ENCODE data around the gene UBTFL1.

UBTFL1 gene

DNA sequence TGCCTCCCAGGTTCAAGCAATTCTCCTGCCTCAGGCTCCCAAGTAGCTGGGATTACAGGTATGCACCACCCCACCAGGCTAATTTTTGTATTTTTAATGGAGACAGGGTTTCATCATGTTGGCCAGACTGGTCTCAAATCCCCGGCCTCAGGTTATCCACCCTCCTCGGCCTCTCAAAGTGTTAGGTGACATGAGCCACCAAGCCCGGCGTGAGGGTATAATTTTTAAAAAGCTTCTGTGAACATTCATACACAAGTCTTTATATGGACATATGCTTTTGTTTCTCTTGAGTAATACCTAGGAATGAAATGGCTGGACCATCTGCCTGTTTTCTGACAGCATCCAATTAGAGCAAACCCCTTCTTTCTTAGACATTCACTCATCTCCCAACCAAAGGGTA is 34.4 kb downstream of the UBTFL1 start:
- TF ChIP-seq, protein P1, sequence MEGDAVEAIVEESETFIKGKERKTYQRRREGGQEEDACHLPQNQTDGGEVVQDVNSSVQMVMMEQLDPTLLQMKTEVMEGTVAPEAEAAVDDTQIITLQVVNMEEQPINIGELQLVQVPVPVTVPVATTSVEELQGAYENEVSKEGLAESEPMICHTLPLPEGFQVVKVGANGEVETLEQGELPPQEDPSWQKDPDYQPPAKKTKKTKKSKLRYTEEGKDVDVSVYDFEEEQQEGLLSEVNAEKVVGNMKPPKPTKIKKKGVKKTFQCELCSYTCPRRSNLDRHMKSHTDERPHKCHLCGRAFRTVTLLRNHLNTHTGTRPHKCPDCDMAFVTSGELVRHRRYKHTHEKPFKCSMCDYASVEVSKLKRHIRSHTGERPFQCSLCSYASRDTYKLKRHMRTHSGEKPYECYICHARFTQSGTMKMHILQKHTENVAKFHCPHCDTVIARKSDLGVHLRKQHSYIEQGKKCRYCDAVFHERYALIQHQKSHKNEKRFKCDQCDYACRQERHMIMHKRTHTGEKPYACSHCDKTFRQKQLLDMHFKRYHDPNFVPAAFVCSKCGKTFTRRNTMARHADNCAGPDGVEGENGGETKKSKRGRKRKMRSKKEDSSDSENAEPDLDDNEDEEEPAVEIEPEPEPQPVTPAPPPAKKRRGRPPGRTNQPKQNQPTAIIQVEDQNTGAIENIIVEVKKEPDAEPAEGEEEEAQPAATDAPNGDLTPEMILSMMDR (IDR thresholded peaks at IDR 0.05), result no peak
- Mint-ChIP-seq H3K9me3 (no peaks in the 10 kb centered on the region), H3K27me3 (ENCODE audit: low read depth, poor library complexity) (no peaks in the 10 kb centered on the region), H3K4me1 (no peaks in the 10 kb centered on the region), H3K4me3 (no peak overlapping the region), H3K36me3 (ENCODE audit: low read depth) (no peaks in the 10 kb centered on the region), H3K27ac (no peak overlapping the region)
- DNase-seq, result no peak

DNA sequence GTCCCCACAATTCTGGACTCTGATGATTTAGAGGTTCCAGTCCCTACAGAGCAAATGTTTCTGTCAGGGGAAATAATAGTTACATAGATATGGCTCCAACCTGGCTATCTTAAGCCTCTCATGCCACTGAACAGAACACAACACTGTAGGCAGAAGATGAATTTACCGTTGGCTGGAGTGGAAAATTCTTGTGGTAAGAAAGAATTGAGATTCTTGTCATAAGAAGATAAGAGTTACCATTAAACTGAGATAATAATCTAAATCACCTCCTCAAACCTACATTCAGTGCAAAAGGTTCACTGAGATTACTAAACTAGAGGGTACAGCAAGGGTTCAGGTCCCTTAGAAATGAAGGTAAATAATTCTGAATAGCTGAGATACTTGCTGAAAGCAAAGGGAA is 38.6 kb downstream of the UBTFL1 start:
- H3K9me3 Mint-ChIP-seq, result no peaks in the 10 kb centered on the region
- H3K4me3 Mint-ChIP-seq, result no peak overlapping the region
- DNase-seq, result no peak
- TF ChIP-seq, protein P1 (IDR thresholded peaks at IDR 0.05), result no peak
- peaks cover 7% of the 10 kb centered on the region for H3K27me3 Mint-ChIP-seq (ENCODE audit: low read depth, poor library complexity)
- no peaks in the 10 kb centered on the region for H3K36me3 Mint-ChIP-seq (ENCODE audit: low read depth)
- H3K4me1 Mint-ChIP-seq, result no peaks in the 10 kb centered on the region
- no peak overlapping the region for H3K27ac Mint-ChIP-seq

DNA sequence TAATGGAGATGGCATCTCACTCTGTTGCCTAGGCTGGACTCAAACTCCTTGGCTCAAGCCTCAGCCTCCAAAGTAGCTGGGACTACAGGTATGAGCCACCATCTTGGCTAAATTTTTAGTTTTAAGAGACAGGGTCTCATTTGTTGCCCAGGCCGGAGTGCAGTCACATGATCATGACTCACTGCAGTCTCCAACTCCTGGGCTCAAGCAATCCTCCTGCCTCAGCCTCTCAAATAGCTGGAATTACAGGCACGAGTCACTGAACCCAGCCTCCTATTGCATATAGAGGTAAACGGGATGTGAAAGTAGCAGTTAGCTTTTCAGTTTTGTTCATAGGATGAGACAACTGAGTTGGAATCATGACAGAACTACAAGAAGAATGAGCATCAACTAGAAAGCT is 39.2 kb downstream of the UBTFL1 start:
- Mint-ChIP-seq H3K27me3 (ENCODE audit: low read depth, poor library complexity) (peaks cover 7% of the 10 kb centered on the region), H3K36me3 (ENCODE audit: low read depth) (no peaks in the 10 kb centered on the region), H3K27ac (no peak overlapping the region), H3K9me3 (no peaks in the 10 kb centered on the region), H3K4me1 (no peaks in the 10 kb centered on the region), H3K4me3 (no peak overlapping the region)
- DNase-seq, result no peak
- TF ChIP-seq, protein P1 (IDR thresholded peaks at IDR 0.05), result no peak

DNA sequence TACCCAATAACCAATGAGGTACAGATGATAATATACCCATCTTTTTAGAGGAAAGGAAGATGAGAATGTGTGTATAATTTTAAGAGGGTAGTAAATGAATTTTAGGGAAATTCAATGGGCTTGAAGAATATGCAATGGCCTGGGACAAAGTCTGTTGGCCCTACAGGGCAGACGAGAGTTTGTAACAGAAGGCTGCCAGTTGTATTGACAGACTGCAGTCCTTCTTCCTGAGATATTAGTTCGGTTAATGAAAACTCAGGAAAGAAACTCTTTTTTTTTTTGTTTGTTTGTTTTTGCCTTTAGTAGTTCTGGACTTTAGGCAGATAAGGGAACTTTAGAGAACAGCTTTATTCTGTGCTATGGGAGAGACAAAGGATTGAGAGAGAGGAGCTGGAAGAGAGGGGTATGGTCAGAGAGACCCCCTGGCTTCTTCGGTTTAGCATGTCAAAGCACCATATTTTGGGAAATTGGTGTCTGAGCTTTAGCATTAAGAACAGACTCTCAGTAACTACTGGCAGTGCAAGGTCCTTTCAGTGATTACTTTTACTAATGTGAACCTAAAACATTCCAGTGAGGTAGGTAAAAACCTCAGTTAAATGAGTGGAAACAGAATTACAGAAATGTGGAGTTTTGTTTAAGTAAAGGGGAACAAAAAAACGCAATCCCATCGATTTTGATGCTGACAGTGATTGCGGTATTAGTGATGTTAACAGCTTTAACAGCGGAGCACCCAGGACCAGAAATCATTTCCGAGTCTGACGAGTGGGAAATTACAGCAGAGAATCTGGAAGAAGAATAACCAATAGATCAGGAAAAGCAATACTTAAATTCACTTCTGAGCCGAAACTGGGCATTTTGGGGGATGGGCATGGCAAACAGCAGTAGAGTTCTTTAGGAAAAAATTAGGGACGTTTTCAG is 48.1 kb downstream of the UBTFL1 start:
- Mint-ChIP-seq H3K4me1 (peaks cover 32% of the 10 kb centered on the region), H3K36me3 (ENCODE audit: low read depth) (peaks cover 15% of the 10 kb centered on the region), H3K27ac (no peak overlapping the region)

DNA sequence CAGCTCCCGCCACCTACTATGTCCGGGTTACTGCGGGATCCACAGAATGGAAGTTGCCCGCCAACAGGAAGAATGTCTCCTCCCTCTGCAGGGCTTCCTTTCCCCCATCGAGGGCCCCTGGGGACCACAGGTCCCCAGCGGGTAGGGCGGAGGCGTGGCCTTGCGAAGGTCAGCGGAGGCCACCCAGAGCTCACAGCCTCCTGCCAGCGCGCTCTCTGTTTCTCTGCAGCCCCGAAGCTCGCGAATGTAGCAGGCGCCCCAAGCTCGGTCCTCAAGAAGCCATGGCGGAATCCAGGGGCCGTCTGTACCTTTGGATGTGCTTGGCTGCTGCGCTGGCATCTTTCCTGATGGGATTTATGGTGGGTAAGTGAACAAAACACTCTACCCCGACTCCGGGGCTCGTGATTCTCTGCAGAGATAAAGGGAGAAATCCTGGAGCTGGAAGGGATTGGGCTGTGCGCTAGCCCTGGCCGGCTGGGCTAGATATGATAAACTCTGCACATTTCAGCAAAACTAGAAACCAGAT is 48.8 kb downstream of the UBTFL1 start, which contains the start of gene NAALAD2:
Gene NAALAD2 (plus strand): TSS at position 186 of the 526 bp plus-strand sequence. CDS start 96 bp downstream, at position 282.
- peak within 1 kb of the TSS; percentile 95 for H3K4me3 Mint-ChIP-seq
- peaks cover 22% of the 10 kb centered on the region for H3K36me3 Mint-ChIP-seq (ENCODE audit: low read depth)
- peaks cover 32% of the 10 kb centered on the region for H3K4me1 Mint-ChIP-seq
- no peaks in the 10 kb centered on the region for H3K9me3 Mint-ChIP-seq
- peaks cover 7% of the 10 kb centered on the region for H3K27me3 Mint-ChIP-seq (ENCODE audit: low read depth, poor library complexity)
- peak within 1 kb of the TSS; percentile 66 for H3K27ac Mint-ChIP-seq
- peak; percentile 75 for DNase-seq
- TF ChIP-seq, protein P1 (IDR thresholded peaks at IDR 0.05), result no peak

More for the DNA sequence above, 48.1 kb downstream of the UBTFL1 start:
- DNase-seq, result no peak
- H3K4me3 Mint-ChIP-seq, result peak overlapping the region; percentile 95
- H3K27me3 Mint-ChIP-seq (ENCODE audit: low read depth, poor library complexity), result peaks cover 7% of the 10 kb centered on the region
- no peaks in the 10 kb centered on the region for H3K9me3 Mint-ChIP-seq
- TF ChIP-seq, protein P1 (IDR thresholded peaks at IDR 0.05), result no peak
